HG03108 (cell line): ENCODE results near the gene CAPZA2.
"Not testable (repeated sequence)": the region's sequence is repeated elsewhere in the genome, so short reads cannot be mapped to it uniquely, and the experiment has no call there.

Source experiments
- ATAC-seq: cut with Tn5 transposase; IDR thresholded peaks from one replicate; pipeline ENCODE4 v1.9.1; 2021; ENCODE audit warnings: moderate library complexity; ENCODE audit not compliant: unreplicated experiment

Gene CAPZA2

GRCh38 chr7:116912269-116912909 lies 50.0 kb downstream of the CAPZA2 start:
- no peak for ATAC-seq

GRCh38 chr7:116918704-116919103 lies 56.3 kb downstream of the CAPZA2 start:
- ATAC-seq: no peak

GRCh38 chr7:116920359-116920758 lies 58.0 kb downstream of the CAPZA2 start:
- ATAC-seq: no peak

GRCh38 chr7:116922545-116922944 lies 60.2 kb downstream of the CAPZA2 start:
- ATAC-seq: no peak

GRCh38 chr7:116924741-116925140 lies 62.4 kb downstream of the CAPZA2 start:
- no peak for ATAC-seq

- no peak for ATAC-seq
Observed at GRCh38 chr7:116929021-116929420, 66.6 kb downstream of the CAPZA2 start.

- peak; percentile 85 for ATAC-seq
Observed at GRCh38 chr7:116929914-116930913, 67.8 kb downstream of the CAPZA2 start.

GRCh38 chr7:116932566-116932965 lies 70.2 kb downstream of the CAPZA2 start:
- ATAC-seq: no peak

- no peak for ATAC-seq
Observed at GRCh38 chr7:116933465-116933864, 71.1 kb downstream of the CAPZA2 start.

- no peak for ATAC-seq
Observed at GRCh38 chr7:116934580-116934979, 72.2 kb downstream of the CAPZA2 start.

GRCh38 chr7:116936844-116937243 lies 74.5 kb downstream of the CAPZA2 start:
- not testable (repeated sequence) for ATAC-seq

- no peak for ATAC-seq
Observed at GRCh38 chr7:116938678-116939077, 76.3 kb downstream of the CAPZA2 start.

- no peak for ATAC-seq
Observed at GRCh38 chr7:116940689-116941370, 78.4 kb downstream of the CAPZA2 start.

- no peak for ATAC-seq
Observed at GRCh38 chr7:116942504-116942903, 80.1 kb downstream of the CAPZA2 start.

GRCh38 chr7:116948934-116949333 lies 86.5 kb downstream of the CAPZA2 start:
- ATAC-seq: no peak

GRCh38 chr7:116949941-116950801 lies 87.8 kb downstream of the CAPZA2 start:
- no peak for ATAC-seq

- ATAC-seq: no peak
Observed at GRCh38 chr7:116950889-116951351, 88.5 kb downstream of the CAPZA2 start.

GRCh38 chr7:116951366-116952292 lies 89.2 kb downstream of the CAPZA2 start:
- no peak for ATAC-seq

GRCh38 chr7:116952635-116953371 lies 90.4 kb downstream of the CAPZA2 start:
- no peak for ATAC-seq
